ENCODE measurements around the gene A3GALT2.
"Not testable (repeated sequence)": the region's sequence is repeated elsewhere in the genome, so short reads cannot be mapped to it uniquely, and the experiment has no call there.

Gene A3GALT2

DNA sequence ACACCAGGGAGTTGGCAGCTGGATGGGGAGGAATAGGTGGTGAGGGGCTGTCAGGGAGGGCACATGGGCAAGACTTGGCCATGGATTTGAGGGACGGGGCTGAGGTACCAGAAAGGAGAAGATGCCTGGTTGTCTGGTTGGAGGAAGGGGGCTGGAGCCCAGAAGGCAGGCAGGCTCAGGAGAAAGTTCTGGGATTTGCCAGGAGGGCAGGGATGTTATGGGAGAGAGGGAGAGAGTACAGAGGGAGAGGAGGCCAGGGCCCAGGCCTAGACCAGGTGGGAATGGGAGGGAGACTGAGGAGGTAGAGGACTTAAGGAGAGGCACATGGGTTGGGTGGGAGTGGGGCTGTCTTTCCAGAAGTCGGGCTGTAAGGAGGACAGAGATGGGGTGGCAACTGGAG lies 4.3 kb downstream of the A3GALT2 start:
- DNase-seq, result no peak

DNA sequence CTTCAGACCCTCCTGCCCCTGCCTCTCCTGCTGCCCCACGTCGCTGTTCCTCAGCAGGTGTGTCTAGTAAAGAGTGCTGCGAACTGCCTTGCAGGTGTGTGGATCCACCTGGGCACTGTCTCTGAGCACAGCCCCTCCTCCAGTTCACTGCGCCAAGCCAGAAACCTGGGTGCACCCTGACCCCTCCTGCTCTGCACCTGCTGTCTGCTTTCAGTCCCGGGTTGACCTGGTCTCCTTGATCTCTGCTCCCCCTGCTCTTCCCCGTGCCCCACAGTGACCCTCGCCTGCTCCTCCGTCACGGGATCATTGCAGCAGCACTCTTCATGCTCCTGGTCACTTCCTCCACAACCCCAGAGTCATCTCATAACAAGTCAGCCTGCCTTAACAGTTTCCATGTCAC lies 6.5 kb downstream of the A3GALT2 start:
- no peak for DNase-seq

DNA sequence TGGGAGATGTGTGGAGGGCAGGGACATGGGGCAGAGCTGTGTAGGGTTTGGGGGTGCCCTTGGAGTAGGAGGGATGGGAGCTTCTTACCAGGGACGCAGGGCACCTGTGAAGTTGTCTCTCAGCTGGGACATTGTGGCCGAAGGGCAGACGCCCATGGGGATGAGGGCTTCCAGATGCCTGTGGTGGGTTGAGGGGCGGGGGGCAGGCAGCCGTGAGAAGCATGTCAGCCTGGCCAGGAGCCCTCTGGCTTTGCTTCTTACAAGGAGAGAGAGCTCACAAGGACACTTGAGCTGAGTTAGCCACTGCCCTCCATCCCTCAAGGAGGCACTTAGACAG lies 8.5 kb downstream of the A3GALT2 start:
- DNase-seq, result no peak

DNA sequence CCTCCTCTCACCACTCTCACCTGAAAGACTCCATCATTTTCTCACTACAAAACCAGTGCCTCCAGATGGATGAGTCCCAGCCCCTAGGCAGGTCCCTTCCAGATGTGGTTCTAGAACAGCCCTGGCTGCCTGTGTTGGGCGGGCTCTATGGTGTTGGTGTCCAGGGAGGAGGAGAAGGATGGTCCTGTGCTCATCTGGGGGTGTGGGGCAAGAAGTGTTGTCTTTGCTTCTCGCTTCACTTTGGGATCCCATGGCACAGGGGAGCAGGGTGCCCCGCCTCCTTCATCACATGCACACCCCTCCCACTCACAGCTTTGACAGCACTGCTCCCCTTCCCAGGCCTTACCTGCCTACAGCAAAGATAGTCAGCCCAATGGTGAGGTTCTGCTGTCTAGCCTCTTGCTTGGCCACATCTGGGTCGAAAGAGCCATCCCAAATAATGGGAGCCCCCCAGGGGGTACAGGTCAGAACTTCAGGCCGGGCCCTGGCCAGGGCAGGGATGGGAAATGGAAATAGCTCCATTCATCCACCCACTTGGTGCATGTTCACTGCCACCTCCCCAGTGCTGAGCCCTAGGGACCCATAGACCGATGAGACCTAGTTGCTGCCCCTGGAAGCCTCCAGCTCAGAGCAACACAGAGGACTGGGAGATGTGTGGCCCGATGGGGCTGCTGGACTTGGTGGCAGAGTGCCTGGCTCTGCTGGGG lies 9.0 kb downstream of the A3GALT2 start:
- DNase-seq, result no peak

DNA sequence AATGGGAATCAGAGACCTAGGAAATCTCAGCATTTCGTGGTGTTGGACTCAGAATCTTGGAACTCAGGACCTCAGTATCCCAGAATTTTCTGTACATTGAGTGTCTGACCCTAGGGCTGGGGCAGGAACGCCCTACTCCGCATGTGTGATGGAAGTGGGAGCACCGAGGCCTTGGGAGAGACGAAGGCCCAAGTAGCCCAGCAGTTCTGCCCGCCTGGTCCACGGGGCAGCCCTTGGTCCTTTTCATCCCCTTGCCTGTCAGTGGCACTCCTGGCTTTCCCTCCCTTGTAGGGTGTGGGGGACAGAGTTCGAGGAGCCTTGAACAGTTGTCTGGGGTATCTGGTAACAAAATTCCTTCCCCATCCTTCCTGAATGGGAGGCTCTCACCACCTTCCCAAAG lies 10.2 kb downstream of the A3GALT2 start:
- no peak for DNase-seq

DNA sequence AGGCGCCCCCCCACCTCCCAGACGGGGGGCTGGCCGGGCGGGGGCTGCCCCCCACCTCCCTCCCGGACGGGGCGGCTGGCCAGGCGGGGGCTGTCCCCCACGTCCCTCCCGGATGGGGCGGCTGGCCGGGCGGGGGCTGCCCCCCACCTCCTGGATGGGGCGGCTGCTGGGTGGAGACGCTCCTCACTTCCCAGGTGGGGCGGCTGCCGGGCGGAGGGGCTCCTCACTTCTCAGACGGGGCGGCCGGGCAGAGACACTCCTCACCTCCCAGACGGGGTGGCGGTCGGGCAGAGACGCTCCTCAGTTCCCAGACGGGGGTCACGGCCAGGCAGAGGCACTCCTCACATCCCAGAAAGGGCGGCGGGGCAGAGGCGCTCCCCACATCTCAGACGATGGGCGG lies 11.5 kb downstream of the A3GALT2 start:
- DNase-seq, result not testable (repeated sequence)

DNA sequence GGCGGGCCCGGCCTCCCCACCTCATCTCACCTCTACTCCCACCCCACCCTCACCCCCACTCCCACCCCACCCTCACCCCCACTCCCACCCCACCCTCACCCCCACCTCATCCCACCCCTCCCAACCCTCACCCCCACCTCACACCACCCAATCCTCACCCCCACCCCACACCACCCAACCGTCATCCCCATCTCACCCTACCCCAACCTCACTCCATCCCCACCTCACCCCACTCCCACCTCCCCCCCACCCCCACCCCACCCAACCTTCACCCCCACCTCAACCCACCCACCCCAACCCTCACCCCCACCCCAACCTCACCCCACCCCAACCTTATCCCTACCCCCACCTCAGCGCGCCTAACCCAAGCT lies 13.4 kb downstream of the A3GALT2 start:
- DNase-seq, result no peak

DNA sequence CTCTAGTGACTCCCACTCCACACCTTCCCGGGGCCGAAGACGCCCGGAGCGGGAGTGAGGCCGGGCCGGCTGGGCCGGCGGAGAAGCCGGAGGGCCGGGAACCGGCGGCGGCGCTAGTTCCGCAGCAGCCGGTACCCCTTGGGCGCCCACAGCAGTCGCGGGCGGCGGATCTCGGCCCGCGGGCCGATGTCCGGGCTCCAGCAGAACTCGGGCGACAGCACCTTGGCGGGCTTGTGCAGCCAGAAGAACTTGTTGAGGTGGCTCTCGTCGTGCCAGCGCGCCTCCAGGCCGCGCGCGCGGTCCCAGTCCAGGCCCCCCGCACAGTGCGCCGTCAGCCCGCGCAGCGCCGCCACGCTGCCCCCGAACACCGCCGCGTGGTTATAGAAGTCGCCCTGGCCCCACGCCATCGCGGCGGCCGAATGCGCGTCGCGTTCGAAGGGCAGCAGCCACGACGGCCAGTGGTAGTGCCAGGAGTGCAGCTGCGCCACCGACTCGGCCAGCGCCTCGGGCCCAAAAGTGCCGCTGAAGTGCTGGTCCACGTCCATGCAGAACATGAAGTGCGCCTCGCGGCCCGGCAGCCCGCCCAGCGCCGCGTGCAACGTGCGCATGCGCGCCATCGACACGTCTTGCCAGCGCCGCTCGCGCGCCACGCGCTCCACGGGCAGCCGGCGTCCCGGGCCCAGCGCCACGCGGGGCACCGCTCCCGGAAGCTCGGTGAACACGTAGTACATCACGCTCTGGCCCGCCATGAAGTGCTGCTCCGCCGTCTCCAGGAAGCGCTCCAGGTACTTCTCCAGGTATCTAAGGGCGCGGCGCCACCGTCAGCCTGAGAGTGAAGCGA lies 14.0 kb downstream of the A3GALT2 start:
- peak in 2 of 56 donors; percentile 17 to 18 for DNase-seq

DNA sequence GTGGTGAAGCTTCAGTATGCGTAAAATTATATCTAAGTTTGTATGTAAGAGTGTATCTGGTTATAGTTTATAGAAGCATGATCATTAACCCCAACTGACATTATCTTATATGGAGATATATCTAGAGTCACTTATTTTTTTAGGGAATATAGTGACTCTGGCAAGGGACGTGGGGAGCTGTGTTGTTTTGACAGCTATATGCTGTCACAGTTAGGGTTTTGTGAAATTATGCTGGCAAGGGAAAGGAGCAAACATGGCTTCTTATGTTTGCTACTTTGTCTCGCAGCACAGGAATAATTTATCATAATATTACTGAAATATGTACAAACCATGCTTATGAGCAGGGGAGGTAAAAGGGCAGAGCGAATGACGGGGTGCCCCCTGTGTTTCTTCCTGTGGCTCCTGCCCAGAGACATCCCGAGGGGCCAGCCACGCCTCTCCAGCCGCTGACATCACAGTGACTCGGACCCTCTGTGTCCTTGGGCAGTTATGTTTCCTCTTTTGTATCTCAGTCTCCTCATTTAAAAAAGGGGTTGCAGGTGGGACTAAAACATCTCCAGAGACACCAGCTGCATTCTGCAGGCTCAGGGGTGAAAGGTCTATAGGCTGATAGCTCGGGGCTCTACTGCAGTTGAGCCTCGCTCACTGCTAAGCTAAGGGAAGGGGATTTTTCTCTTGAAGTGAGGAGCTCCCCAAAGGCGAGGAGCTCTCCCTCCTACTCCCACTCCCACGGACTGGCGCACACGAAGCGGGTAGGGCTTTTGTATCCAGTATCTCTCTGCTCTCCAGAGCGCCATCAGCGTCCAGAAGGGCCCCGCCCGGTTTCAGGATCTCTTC lies 14.9 kb downstream of the A3GALT2 start:
- DNase-seq, result no peak

DNA sequence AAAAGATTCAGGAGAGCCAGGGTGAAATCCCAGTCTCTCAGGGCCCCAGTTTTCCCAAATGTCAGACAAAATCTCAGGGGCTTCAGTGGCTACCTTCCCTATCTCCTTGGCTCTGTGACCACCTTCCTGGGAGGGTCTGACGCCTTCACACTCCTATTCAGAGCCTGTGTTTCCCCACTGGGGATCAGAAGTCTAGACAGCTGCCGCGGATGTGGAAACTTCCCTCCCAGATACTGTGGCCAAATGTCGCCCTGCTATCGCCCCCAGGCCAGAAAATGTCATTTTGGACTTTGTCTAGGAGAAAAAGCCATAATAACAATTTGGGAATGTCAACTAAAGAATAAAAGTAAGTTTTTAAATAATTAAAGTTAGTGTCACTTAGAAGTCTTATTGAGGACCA lies 15.9 kb downstream of the A3GALT2 start:
- DNase-seq, result no peak

DNA sequence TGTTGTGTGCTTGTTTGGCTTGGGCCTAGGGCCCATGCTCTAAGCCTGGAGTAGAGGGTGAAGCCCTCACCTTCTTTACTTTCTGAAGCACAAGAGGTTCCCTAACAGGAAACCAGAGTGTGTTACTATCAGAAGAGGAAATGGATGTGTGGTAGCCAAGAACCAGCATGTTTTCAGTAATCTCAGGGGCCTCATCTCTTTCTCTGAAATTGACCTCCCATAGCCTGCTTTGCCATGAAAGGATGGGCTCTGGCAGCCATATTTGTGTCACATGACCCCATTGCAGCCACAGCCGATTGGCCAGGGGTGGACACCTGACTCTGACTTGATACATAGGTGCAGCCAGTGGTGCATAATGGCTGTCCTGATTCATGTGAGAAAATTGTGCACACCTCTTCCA lies 18.6 kb downstream of the A3GALT2 start:
- DNase-seq, result no peak

DNA sequence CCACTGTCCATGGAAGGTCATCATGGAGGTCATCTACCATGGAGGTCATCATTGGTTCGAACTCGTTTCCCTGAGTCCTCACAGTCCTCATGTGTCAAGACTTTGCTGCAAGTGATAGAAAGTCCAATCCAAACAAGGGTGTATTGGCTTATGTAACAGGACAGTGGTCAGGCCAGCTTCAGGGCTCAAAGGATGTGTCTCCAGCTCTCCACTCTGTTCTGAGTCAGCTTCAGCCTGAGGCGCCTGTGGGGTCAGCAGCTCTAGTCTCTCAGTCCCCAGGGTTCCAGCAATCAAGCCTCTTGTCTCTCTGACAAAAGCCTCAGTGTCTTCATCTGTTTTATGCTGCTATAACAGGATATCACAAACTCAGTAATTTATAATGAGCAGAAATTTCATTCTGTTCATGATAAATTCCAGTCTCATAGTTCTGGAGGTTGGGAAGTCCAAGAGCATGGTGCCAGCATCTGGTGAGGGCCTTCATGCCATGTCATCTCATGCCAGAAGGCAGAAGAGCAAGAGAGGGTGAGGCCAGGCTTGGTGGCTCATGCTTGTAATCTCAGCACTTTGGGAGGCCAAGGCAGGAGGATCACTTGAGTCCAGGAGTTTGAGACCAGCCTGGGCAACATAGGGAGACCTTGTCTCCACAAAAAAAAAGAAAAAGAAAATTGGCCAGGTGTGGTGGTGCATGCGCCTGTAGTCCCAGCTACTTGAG lies 19.5 kb downstream of the A3GALT2 start:
- DNase-seq, result no peak

DNA sequence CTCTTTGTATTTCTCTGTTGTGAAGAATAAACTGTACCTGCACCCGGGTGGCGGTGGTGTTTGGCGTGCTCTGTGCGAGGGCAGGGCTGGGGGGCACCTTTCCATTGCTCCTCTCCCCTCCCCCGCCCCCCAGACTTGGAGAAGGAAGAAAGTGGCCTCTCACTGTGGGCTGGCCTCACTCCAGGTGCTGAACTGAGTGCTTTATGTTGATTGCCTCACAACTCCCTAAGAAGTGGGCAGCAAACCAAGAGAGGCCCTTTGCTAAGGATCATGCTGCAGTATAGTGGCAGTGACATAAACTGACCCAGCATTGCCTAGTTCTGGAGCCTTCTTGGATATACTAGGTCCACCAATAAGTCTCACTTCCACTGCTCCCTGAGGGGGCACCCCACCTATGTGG lies 20.2 kb downstream of the A3GALT2 start:
- peak in 4 of 56 donors; percentile 11 to 46 (median 18) for DNase-seq

DNA sequence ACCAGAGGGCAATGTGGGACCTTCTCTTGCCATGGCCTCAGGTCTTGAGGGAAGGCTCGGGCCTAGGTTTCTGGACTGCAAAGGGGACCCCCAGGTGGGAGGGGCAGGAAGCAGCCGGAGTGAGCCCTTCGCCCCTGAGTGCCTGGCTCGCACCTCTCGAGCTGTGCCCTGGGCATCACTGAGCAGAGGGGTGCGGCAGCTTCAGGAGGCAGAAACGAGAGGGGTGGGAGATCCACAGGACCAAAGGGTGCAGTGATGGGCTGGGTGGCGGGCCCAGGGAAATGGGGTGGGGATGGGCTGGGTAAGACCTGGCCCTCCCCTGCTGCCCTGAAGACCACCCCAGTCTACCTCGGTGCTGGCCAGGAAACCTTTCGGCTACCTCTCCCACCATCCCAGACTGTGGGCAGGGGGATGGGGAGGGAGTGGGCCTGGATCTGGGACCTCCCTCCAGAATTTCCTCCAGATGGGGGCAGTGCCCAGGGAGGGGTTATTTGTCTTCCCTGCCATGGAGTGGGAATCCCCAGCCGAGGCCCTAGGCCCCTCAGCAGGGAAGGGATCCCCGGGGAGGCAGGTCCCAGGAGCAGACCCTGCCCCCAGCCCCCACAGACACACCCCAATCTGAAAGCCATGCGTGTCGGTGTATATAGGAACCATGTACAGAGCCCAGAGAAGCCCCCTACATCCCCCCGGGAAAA lies 21.3 kb downstream of the A3GALT2 start:
- DNase-seq, result no peak

DNA sequence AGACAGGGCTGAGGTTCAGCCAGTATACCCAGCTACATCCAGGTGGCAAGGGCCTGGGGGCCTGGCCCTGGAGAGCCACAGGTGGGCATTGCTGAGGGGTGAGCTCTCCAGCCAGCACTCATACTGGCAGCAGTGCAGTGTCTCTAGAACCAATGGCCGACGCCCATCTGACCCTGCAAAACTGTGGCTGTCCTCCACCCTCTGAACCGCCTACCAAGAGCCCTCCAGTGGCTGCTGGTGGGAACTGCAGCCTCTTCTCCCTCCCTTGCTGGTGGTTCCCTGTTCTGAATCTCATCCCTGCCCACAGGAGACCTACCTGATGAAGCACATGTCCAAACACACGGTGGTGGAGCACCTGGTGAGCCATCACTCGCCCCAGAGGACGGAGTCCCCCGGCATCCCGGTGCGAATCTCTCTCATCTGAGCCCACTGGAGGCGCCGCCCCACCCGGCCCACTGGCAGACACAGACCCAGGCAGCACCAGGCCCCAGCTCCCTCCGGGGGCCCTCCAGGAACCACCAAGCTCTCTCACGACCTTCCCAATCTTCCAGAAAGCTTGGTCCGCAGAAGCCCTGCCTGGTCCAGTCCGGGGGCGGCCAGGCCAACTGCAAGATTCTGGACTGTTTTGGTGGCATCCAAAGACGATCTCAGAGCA lies 22.1 kb downstream of the A3GALT2 start:
- peak in 25 of 56 donors; percentile 7 to 63 (median 20) for DNase-seq

DNA sequence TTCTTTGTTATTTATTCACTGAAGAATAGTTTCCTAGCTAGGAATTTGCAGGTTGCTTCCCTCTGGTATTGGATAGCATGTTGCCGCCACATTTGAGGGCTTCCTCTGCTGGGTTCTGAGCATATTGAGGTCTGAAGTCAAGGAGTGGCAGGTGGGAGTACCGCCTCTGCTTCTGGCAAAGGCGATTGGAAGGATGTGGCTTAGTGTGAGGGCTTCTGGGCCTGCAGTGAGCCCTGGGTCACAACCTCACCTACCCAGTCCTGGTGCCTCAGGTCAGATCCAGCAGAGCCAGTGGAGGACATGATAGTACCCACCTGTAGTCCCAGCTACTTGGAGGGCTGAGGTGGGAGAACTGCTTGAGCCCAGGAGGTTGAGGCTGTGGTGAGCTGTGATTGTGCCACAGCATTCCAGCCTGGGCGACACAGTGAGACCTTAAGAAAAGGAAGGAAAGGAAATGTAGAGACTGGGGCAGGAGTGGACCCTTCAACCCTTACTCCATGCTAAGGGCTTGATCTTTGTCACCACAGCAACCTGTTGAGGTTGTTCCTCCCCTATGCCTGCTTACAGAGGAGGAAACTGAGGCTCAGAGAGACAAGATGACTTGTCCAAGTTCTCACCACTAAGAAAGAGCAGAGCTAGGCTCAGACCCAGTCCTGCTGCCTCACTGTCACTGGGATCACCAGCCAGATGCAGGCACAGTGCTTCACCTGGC lies 22.8 kb downstream of the A3GALT2 start:
- DNase-seq, result no peak

DNA sequence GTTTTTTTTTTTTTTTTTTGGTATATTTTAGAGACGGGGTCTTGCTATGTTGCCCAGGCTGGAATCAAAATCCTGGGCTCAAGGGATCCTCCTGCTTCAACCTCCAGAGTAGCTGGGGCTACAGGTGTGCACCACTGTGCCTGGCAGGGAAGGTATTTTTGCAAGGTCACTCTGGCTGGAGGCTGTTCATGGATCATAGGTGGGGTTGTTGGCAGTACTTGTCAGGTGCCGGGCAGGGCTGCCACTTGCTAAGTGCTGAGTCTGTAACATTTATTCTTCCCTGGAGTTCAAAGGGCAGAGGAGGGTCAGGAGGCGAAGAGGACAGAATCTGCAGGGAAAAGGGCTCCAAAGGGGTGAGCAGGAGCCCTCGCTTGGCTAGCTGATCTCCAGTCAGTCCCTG lies 24.1 kb downstream of the A3GALT2 start:
- no peak for DNase-seq

DNA sequence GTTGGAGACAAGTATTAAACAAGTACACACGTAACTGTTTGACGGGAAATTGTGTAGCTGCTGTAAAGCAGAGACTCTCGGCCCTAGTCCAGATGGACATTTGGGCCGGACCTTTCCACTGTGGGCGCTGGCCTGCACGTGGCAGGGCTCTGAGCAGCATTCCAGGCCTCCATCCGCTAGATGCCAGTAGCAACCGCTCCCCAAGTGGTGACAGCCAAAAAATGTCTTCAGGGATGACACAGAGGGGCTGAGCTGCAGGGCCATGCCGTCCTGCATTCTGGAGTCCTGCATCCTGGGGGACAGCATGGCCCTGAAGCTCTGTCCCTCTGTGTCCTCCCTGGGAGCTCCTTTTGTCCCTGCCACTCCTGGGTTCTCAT lies 24.8 kb downstream of the A3GALT2 start:
- peak in 1 of 56 donors; percentile 15 for DNase-seq

DNA sequence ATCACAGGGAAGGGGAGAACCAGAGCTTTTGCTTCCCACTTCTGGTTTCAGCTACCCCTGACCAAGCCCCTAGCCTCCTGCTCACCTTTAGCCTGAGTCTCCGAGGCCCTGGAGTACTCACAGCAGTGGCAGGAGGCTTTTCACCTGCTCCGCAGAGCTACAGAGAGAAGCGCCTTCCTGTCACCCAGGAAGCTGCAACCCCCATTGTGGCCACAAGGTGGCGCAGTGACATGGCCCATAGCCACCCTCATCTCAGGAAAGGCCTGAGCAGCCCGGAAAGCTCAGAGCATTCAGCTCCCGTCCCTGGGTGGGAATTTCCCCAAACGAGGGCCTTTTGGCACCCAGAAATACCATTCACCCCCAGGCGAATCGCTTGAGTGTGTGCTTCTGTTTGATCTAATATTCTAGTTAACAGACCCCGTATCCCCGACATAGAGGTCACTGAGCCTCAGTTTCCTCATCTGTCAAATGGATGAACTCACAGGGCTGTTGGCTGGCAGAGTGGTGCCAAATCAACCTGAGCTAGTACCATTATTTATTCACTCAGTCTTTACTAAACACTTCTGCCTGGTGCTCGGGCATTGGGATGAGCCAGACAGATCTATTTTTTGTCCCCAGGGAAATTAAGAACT lies 25.3 kb downstream of the A3GALT2 start:
- DNase-seq, result peak in 53 of 56 donors; percentile 16 to 93 (median 70)

Data from amygdala (tissue), 56 donors.